Stimulated activated CD4-positive, alpha-beta T cell treated with anti-CD3 and anti-CD28 coated beads, Interleukin-1b, Interleukin-23, amount 100 ng/mL, for 48 hours (primary cell): ENCODE data around the gene LLPH.
A peak's percentile ranks its signal among the peaks of the same experiment; 100 is the strongest.
"Not testable (repeated sequence)": the region's sequence is repeated elsewhere in the genome, so short reads cannot be mapped to it uniquely, and the experiment has no call there.

ENCODE experiments used
- DNase-seq: peaks from one replicate; pipeline ENCODE4 v3.0.0-alpha.2; 2020

LLPH gene

DNA sequence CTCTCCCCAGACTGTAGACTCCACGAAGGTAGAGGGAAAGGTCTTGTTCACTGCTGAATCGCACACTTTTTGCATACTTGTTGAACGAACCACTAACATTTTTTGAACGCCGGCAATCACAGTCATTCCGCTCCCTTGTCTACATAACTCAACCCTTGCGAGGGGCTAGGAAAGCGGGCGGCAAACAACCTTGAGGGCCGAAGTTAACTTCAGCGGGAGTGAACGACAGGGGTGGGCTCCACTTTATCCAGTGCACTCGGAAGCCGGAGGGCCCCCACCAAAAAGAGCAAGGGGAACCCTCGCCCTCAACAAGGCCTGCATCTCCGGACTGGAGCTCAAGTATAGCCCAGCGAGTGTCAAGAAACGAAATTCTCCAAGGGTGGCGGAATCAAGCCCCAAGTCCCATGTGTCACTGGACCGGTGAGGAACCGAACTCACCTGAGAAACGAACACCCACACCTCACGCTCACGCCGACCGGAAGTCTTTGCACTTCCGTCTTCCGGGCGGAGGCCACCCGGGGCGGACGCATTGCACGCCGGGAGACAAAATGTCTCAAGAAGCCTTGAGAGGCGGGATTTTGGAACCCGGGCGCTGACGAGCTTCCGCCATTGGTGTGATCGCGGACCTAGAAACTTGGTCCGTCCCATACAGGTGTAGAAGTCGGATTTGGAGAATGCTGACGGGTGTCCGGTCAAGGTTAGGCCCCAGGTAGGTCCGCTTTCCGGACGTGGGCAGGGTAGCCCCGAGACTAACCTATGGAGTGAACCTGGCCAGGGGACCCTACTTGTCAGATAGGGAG, at the start of gene LLPH:
LLPH (minus strand) TSS at position 484 of the 800 bp plus-strand sequence. CDS start 1,644 bp downstream, outside the sequence.
- peak; percentile 93 for DNase-seq

DNA sequence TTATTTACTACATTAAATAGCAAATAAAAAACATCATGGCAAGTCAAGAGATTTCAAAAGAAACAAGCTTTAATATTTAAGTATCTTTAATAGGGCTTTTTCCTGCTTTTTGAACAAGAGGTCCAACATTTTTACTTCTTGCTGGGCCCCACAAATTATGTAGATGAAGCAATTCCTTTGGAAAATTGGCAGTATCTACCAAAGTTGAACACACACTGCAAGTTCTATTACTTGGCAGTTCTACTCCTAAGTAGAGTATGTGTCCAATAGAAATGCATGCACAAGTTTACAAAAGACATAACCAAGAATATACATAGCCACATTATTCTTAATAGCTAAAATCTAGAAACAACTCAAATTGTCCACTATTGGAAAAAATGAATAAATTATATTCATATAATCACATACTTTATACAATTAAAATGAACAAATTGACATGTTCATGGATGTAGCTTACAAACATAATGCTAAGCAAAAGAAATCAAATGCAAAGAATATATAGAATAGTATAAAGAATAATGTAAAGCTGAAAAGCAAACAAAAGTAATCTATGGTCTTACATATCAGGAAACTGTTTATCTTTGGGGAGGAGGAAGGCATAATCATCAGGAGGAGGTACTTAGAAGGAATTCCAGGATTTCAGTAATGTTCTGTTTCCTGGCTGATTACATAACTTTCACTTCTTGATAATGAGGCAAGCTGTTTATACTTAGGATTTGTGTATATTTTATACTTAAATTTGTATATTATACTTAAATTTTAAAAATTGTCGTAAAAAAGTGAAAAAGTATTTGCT, 45.8 kb upstream of the LLPH start:
- no peak for DNase-seq

DNA sequence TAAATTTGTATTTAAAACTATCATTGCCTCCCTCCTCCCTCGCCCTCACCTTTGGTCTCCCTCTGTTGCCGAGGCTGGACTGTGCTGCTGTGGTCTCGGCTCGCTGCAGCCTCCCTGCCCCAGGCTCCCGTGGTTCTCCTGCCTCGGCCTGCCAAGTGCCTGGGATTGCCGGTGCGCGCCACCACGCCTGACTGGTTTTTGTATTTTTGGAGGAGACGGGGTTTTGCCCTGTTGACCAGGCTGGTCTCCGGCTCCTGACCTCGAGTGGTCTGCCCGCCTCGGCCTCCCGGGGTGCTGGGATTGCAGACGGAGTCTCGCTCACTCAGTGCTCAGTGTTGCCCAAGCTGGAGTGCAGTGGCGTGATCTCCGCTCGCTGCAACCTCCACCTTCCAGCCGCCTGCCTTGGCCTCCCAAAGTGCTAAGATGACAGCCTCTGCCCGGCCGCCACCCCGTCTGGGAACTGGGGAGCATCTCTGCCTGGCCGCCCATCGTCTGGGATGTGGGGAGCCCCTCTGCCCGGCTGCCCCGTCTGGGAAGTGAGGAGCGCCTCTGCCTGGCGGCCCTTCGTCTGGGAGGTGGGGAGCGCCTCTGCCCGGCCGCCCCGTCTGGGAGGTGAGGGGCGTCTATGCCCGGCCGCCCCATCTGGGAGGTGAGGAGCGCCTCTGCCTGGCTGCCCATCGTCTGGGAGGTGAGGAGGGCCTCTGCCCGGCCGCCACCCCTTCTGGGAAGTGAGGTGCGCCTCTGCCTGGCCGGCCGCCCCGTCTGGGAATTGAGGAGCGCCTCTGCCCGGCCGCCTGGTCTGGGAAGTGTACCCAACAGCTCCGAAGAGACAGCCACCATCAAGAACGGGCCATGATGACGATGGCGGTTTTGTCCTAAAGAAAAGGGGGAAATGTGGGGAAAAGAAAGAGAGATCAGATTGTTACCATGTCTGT, 44.1 kb upstream of the LLPH start:
- not testable (repeated sequence) for DNase-seq

DNA sequence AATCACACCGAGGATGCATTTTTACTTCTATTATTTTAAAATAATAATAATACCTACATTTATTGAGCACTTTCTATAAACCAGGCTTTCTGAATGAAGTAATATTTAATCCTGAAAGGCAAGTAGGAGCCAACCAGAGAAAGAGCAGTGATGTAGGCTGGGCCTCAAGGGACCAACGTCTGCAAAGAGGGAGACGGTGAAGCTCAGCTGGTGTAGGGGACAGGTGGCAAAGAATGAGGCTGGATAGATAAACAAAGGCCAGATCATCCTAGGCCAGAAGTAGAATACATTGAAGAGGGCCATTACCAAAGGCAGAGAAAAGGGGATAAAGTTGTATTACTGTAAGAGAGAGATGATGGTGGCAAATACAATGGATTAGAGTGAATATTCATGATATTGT, 40.1 kb upstream of the LLPH start:
- DNase-seq, result no peak

DNA sequence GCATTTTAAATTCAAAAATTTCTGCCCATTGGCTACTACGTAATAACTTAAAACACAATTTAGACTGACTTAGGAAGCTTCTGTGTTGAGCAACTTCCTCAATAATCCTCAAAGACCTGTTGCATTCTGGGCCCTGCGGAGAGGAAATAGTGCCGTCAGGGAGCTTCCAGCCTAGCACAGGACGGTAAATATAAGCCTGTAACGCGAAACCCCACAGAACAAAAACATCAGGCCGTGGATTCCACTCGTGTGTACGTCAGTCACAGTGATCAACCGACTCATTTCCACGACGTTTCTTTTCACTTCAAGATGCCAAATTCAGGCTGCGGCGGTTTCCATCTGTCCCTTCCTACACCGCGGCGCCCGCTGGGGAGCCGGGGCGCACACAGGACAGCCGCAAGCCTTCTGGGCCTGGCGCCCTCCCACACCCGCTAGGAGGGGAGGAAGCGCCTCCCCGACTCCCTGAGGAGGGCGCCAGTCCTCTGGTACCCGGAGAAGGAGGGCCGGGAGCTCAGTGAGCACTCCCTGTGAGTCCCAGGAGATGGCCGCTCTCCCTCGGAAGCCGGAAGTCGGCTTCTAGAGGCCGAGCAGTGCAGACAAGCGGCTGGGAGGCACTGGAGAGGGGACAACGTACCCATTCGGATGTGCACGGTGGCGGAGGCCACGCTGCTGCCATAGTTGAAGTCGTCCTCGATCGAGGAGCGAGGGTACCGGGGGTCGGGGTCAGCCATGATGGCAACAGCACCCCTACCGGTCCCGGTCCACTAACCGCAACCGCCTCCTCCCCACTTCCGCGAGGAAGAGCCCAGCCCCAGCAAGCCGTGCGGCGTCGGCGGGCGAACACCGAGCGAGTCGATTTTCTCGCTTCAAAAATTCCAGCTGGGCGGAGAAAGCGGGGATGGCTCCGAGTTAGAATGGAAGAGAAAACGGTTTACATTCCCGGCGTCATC, 38.9 kb upstream of the LLPH start, which contains the start of gene TMBIM4:
TMBIM4 (minus strand) TSS at position 776 of the 950 bp plus-strand sequence; CDS start at position 731, 45 bp downstream.
- peak; percentile 85 for DNase-seq

DNA sequence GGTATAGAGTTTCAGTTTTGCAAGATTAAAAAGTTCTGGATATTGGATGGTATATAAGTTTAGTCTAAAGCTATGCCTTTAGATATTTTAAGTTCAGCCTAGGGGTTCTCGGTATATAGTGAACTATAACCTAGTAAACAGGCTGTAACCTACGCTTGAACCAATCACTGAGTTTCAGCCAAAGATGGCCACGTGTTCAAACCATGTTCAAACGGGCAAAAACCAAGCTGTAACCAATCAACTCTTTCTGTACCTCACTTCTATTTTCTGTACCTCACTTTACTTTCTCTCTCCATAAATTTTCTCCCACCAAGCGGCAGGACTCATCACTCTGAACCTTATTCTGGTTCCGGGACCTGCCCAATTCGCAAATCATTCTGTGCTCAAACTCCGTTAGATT, 37.9 kb upstream of the LLPH start:
- DNase-seq, result no peak

DNA sequence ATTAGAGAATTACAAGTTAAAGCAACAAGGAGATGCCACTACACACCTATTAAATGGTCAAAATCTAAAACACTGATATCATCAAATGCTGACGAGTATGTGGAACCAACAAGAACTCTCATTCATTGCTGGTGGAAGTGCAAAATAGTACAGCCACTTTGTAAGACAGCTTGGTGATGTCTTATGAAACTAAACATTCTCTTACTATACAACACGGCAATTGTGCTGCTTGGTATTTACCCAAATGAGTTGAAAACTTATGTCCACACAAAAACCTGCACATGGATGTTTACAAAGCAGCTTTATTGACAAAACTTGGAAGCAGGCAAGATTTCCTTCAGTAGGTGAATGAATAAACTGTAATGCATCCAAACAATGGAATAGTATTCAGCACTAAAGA, 36.0 kb upstream of the LLPH start:
- no peak for DNase-seq

DNA sequence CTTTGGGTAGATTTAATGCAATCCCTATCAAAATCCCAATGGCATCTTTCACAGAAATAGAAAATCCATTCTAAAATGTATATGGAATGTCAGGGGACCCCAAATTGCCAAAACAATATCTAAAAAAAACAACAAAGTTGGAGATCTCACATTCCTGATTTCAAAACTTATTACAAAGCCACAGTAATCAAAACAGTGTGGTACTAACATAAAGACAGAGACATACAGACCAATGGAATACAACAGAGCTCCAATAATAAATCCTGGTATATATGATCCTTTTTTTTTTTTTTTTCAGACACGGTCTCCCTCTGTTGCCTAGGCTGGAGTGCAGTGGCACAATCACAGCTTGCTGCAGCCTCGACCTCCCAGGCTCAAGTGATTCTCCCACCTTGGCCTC, 34.6 kb upstream of the LLPH start:
- no peak for DNase-seq

DNA sequence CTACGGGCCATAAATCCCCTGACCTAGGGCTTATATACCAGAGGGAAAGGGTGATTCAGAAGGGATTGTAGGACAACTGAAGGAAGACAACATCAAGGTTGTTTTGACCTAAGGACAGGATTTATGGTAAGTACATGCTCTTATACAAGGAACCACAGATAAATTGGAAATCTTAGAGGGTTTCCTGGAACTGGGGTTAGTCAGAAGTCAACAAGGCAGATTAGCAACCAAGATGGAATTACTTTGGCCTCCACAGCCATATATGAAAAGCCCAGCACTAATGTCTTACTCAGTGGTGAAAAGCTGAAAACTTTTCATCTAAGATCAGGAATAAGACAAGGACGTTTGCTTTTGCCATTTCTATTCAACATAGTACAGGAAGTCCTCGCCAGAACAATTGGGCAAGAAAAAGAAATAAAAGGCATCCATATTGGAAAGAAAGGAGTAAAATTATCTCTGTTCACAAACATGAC, 33.8 kb upstream of the LLPH start:
- DNase-seq, result no peak

DNA sequence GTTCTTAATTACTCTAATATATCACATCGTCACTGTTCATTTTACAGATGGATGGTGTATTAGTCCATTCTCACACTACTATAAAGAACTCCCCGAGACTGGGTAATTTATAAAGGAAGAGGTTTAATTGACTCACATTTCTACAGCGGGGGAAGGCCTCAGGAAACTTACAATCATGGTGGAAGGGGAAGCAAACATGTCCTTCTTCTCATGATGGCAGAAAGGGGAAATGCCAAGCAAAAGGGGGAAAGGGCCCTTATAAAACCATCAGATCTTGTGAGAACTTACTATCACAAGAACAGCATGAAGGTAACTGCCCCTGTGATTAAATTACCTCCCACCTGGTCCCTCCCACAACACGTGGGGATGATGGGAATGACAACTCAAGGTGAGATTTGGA, 32.7 kb upstream of the LLPH start:
- no peak for DNase-seq

DNA sequence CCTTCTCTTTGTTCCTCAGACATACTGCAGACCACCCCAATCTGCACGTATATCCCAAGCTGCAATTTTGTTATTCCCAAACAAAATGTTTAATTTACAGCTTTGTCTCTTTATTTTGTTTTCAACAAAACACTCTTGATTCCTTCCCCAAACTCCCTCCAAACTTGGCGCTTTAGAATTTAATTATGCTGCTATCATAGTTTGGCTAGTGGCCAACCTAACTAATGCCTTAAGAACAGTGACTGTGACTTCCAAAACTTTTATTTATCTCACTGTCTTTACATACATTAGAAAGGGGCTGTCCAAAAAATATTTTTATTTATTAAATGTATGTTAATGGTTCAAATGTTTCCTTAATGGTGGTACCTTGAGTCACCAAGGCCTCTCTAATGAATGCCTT, 32.2 kb upstream of the LLPH start:
- DNase-seq, result no peak

DNA sequence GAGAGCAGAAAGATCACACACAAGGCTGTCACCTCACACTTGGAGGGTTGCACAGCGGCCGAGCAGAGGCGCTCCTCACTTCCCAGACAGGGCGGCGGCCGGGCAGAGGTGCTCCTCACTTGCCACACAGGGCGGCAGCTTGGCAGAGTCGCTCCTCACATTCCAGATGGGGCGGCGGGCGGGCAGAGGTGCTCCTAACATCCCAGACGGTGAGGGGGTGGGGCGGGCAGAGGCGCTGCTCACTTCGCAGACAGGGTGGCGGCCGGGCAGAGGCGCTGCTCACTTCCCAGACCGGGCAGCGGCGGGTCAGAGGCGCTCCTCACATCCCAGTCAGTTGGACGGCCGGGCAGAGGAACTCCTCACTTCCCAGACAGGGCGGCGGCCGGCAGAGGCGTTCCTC, 30.2 kb upstream of the LLPH start:
- no peak for DNase-seq

DNA sequence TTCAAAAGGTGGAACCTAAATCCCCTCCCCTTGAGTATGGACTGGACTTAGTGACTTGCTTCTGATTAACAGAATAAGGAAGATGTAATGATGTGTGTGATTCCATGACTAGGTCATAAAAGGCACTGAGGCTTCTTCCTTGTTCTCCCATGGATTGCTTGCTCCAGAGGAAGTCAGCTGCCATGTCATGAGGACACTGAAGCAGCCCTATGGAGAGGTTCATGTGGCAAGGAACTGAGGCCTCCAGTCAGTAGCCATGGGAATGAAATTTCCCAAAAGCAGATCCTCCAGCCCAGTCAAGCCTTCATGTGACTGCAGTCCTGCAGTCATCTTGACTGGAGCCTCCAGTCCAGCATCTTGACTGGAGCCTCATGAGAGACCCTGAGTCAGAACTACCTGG, 28.6 kb upstream of the LLPH start:
- no peak for DNase-seq

DNA sequence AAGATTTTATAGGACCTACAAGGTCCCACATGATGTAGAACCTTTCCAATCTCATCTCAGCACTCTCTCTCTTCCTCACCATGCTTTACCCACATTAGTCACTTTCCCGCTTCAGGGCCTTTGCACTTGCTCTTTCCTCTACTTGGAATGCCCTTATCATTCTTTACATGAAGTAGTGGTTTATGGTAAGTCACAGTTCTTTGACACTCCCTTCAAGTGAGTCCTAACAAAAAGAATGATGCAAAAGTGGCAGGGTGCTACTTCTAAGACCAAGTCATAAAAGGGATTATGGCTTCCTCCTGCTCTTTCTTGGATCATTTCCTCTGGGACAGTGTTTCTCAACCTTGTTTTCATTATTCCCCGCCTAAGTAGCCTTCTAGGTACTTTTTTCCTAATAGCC, 26.1 kb upstream of the LLPH start:
- no peak for DNase-seq

DNA sequence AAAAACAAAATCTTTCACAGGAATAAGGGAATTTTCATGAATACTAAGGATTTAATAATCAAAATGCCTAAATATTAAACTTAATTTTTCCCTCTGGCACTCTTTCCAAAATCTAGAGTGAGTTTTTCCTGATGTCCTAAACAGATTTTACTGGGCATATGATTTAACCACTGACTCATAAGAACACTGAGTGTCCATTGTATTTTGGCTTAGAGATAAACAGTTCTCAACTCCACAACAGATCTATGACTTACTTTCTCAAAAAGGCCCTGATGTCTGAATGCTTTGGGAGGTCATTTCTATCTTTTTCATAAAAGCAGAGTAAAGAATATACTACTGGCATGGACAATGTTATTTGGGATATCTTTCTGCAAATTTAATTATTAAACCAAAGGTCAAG, 24.2 kb upstream of the LLPH start:
- DNase-seq, result no peak

DNA sequence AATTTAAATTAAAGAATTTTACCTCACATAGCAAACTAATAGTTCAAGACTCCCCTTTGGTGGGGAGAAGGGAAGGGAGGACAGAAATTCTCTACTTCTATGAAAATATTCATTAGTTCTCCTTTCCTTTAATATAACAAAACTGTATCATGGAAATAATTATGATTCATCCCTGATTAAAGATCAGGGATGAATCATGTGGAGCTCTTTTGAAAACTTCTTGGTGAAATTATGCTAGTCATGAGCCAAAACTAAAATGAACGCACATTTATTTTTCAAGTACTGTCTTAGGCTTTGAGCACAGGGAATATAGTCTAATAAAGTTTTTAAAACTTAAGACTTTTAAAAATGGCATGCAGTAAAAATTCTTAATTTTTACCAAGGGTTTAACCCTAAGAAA, 22.2 kb upstream of the LLPH start:
- no peak for DNase-seq

DNA sequence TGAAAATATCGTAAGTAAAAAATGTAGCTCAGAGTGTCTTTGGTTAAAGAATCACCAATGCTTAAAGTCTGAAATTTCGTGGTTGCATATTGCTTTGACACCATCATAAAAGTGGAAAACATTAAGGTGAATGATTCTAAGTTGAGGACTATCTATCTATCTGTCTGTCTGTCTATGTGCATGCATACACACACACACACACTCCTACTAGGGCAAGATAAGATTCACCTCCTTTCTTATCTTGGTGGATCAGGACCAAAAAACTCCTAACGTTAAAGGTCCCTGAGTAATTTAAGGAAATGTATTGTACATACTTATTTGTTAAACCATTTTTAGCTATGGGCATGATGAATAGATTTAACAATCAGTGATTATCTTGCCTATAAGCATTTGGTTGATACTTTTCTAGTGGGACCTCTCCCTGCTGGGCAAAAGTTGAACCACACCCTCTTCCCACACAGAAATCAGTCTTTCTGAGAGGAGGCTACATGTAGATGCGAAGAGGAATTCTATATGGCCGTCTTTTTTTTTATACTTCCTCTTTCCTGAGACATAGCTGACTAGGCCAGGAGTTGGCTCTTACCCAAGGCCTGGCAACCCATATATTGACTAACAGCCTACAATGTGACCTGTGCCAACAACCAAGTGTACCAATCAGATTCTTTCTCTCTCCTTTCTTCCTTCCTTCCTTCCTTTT, 19.3 kb upstream of the LLPH start:
- DNase-seq, result no peak

DNA sequence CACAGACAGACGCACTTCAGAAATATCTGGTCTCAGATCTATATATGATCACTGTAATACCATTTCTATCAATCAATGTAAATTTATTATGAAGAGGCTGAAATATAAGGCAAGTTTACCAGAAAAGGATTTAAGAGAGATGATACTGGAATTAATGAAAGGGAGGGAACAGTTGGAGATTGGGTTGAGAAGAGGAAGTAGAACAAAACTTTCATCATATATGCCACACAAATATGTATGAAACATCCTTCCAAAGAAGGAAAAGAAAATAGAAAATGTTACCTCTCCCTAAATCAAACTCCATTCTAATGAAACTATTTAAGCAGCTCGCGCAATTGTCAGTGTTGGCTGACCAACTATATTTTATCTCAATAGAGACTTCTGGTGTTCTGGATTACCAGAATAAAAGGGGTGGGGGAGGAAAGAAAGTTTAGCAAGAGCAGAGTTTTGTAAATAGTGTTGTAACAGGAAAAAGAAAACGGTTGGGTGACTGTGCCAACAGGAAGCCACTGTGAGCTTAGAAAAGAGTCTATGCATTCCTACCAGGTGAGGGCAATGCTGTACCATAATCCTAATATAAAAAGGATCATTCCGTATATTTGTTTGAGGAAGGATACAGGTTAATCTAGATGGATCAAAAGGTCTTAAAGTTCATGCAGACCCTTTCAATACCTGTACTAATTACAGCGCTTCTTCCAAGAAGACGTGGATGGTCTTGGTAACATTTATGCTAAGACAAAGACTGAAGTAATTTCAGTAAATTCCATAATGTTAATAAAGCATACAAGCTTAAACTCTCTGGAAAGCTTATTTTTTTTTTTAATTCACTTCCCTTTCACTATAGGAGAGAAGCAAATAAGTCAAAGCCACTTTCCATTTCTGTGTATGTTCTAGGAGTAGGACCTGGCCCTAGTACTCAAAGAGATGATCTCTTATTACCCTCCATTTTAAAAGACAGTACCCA, 14.5 kb upstream of the LLPH start:
- no peak for DNase-seq

DNA sequence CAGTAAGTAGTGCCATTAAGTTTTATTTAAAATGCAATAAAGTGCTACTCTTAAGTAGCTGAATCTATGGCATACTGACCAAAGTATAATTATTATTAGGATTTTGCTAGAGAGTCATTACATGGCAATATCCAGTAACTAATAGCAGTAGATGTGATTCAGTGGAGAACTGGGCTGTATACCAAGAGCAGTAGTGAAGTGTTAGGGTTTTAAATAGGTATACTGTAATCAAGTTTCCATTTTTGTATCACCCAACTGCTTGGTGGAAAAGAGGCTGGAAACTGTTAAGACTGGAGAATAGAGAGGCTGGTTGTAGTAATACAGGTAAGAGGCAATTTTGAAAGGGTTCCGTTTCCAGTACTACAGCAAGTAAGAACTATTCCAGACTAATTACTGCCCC, 13.3 kb upstream of the LLPH start:
- no peak for DNase-seq

DNA sequence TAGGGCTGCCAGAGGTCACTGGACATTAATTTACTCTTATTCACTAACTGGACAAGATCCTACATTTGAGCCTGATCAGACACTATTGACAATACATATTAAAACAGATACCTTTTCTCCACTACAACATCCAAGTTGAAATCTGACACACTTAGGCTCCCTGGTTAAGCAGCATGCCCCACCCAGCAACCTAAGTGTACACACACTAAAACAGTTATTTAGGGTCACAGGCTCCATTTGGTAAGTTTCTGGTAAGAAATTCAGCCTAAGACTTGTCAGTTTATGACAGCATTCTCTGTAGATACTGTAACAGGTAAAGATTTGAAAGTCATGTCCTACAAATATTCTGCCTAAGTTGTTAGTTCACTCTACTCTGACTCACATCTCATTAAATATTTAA, 12.3 kb upstream of the LLPH start:
- DNase-seq, result no peak
